GOT3 (cell line): ENCODE measurements around the gene SIK3.
"Not testable (repeated sequence)": the region's sequence is repeated elsewhere in the genome, so short reads cannot be mapped to it uniquely, and the experiment has no call there.

Experiments used
- DNase-seq: peaks from one replicate; lab custom pipeline; 2025; ENCODE audit warnings: mixed read lengths; lab: John Stamatoyannopoulos, UW

The SIK3 gene

DNA sequence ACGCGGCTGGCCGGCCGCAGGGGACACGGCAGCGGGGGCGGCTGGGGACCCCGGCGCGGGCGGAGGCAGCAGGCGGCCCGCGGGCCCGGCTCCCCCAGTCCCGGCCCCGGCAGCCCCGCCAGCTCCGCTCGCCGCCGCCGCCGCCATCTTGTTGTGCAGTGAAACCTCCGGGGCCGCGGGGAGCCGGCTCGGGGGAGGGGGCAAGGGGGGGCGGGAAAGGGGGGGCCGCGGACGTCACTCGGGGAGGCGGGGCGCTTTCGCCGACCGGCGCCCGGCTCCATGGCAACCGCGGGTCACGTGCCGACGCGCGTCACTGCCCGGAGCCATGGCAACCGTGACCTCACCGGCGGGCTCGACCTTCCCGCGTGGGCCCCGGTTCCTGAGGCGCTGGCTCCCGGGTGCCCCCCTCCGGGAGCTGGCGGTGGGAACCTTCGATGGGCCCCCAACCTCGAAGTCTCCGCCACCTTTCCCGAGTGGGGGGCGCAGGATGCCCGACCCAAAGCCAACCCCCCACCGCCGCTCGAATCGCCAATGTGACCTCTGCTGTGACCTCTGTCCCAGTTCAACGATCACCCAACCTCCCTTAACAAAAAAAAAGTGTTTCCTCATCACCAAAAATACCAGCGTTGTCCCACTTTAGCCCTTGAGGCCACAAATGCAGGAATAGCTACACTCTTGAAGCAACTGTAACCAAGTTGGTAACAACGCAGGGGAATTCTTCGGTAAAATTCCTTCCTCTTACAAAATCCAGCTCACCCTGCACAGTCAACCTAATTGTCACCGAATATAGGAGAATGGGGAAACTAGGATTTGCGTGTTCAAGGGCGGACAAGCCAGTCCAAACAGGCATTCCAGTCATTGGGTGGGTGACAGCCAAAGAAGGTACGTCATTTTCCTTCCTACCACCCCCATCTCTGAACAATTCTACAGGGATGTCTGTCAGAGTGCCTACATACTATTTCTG lies at the start of gene SIK3:
TSS of gene SIK3 (minus strand) at position 160 of the 964 bp plus-strand sequence. CDS start at position 147, 13 bp downstream.
- DNase-seq: peak; percentile 71

DNA sequence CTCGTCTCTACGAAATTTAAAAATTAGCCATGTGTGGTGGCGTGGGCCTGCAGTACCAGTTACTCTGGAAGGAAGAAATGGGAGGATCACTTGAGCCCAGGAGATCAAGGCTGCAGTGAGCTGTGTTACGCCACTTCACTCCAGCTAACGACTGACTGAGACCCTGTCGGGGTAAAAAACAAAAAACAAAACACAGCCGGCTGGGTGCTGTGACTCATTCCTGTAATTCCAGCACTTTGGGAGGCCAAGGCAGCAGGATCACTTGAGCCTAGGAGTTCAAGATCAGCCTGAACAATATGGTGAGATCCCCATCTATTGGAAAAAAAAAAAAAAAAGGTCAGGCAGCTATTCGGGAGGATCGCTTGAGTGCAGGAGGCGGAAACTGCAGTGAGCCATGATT lies 48.3 kb upstream of the SIK3 start:
- DNase-seq: no peak

GRCh38 chr11:117145393-117145761 lies 47.1 kb upstream of the SIK3 start:
- DNase-seq: no peak

DNA sequence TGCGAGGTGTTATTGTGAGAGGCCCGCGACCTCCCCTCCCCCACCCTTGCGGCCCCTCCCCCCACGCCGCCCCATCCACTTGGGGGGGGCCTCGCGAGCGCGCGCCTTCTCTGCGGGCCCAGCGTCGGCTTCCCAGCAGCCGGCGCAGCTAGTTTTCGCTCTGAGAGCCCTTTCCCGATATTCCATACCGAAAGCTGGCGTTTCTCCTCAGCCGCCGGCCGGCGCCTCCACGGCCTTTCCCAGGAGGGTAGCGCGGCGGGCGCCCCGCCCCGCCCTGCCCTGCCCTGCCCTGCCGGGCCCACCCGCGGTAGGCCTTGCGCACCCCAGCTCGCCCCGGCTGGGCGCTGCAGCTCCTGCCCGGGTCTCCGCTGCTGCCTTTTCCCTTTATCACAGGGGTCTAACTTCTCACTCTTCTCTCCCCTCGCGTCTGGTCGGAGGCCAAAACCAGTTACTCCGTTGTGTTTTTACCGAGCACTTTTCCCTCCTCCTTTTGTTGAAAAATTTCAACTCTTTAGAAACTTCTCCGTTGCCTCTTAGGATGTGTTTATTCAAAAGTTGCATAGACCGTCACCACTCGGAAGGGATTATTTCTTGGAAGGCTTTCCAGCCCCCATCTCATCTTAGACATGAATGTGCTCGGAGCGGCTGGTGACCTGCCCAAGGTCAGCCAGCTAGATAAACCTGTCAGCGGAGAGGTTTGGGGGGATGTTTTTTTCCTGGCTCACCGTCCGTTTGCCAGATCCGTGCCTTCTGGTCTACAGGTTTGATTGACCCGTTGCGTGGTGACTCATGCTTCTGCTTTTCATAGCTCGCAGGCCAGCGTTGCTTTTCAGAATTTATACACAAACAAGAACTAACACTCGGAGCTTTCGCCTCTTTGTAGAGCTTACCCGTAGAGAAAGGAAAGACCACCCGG lies 46.5 kb upstream of the SIK3 start:
- no peak for DNase-seq

GRCh38 chr11:117143871-117144476 lies 45.7 kb upstream of the SIK3 start, which contains the start of gene PAFAH1B2:
TSS of gene PAFAH1B2 (plus strand) at chr11:117144287. CDS start at chr11:117152448, 8,161 bp downstream.
- DNase-seq: peak; percentile 78

- no peak for DNase-seq
These were observed 45.2 kb upstream of the SIK3 start for GRCh38 chr11:117143390-117143789.

DNA sequence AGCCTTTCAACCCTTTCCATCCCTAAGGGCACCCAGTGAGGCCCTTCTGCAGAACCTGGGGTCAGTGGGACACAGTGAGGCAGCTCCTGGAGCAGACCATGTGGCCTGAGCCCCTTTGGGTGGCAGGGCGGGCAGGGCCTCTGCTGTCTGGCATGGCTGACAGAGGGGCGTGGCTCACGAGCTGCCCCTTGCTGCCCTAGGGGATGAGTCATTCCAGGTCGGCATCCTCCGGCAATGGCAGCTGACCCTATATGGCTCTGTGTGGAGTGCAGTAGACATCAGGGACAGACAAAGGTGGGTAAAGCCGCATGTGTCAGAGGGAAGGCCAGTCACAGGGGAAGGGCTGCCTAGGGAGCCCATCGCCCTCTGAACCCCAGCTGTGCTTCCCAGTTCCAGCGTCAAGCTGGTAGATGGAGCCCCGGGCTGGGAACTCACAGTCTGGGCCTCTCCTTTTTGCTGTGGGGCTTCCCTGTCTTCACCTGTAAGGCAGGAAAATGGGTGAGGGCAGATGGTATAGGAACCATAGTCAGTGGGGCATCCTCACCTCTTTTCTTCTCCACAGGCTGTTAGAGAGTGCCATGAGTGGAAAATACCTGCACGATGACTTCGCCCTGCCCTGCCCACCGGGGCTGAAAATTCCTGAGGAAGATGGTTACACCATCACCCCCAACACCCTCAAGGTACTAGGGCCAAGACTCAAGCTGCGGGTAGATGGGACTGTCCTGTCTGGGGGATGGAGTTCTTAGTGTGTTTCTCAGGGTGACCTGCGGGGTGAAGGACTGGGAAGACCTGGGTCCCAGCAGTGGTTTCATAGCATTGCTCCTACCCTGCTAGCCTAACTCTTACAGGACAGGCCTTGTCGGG lies 39.2 kb upstream of the SIK3 start:
- not testable (repeated sequence) for DNase-seq

- DNase-seq: not testable (repeated sequence)
These were observed 36.8 kb upstream of the SIK3 start for GRCh38 chr11:117134979-117135378.

- DNase-seq: no peak
These were observed 36.2 kb upstream of the SIK3 start for GRCh38 chr11:117134431-117134830.

DNA sequence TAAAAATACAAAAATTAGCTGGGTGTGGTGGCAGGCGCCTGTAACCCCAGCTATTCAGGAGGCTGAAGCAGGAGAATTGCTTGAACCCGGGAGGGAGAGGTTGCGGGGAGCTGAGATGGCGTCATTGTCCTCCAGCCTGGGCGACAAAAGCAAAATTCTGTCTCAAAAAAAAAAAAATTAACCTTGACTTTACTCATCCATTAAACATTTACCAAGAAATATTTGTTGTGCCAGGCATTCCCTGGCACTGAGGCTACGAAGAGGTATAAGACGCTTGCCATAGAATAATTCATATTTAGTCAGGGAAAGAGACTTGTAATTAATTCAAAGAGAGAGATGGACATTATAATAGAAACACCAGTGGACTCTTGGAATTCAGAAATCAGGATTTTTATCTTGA lies 32.7 kb upstream of the SIK3 start:
- DNase-seq: no peak

DNA sequence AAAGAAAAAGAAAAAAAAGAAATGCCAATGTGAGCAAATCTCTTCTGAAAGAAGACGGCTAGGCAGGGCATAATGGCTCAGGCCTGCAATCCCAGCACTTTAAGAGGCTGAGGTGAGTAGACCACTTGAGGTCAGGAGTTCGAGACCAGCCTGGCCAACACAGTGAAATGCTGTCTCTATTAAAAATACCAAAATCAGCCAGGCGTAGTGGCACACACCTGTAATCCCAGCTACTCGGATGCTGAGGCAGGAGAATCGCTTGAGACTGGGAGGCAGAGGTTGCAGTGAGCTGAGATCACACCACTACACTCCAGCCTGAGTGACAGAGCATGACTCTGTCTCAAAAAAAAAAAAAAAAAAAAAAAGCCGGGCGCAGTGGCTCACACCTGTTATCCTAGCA lies 32.2 kb upstream of the SIK3 start:
- not testable (repeated sequence) for DNase-seq

GRCh38 chr11:117128289-117128688 lies 30.1 kb upstream of the SIK3 start:
- no peak for DNase-seq

- no peak for DNase-seq
These were observed 29.1 kb upstream of the SIK3 start for GRCh38 chr11:117127171-117127901.

DNA sequence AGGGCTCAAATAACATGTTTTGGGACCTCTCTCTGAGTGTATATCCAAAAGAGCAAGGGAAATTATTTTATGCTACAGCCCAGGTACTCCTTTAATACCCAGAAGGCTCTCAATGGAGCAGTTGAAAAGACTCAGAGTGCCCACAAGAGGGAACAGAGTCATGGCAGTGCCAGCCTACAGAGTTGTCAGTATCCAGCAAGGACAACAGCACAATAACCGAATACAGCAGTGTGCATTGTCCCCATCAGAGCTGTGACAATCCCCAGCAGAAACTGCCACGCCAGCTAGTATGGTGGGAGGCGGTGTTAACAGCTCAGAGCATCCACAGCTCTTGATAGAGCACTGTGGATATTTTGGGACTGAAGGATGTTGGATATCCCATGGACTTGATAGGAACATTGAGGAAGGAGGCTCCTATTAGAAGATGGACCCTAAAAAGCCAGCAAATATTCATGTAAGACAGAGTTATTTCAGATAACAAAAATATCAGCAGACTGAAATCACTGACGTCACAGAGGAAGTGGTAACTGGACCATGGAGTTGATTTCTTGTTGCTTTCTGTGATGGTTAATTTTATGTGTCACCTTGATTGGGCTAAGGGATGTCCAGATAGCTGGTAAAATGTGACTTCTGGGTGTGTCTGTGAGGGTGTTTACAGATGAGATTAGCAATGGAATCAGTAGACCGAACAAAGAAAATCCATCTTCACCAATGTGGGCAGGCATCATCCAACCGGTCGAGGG lies 28.2 kb upstream of the SIK3 start:
- DNase-seq: no peak

- DNase-seq: no peak
These were observed 24.3 kb upstream of the SIK3 start for GRCh38 chr11:117122556-117122955.

GRCh38 chr11:117121176-117121575 lies 22.9 kb upstream of the SIK3 start:
- DNase-seq: no peak

DNA sequence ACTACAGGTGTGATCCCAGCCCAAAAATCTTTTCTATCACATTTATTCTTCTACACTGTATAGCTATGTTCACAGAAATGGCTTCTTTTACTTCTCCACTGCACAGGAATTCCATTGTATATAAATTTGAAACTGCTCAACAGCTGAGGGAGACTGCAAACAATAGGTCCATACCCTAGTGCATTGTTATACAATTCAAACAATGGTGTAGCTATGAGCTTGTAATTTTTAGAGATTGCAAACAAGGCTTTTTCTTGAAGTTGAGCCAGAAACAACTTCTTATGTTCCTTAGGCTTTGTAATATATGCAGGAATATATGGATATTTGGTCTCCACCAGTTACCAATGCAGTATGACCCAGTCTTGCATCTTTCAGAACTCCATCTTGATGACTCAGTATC lies 19.5 kb upstream of the SIK3 start:
- no peak for DNase-seq

GRCh38 chr11:117112939-117113338 lies 14.7 kb upstream of the SIK3 start:
- not testable (repeated sequence) for DNase-seq

DNA sequence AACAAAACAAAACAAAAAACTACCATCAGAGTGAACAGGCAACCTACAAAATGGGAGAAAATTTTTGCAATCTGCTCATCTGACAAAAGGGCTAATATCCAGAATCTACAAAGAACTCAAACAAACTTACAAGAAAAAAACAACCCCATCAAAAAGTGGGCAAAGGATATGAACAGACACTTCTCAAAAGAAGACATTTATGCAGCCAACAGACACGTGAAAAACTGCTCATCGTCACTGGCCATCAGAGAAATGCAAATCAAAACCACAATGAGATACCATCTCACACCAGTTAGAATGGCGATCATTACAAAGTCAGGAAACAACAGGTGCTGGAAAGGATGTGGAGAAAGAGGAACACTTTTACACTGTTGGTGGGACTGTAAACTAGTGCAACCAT lies 14.3 kb upstream of the SIK3 start:
- DNase-seq: not testable (repeated sequence)
